GM19023 (cell line): Measurements from ENCODE around the gene MKNK2.

Experiments
- ATAC-seq: cut with Tn5 transposase; IDR thresholded peaks from one replicate; pipeline ENCODE4 v1.9.1; 2021; ENCODE audit warnings: mild to moderate bottlenecking, moderate library complexity; ENCODE audit not compliant: unreplicated experiment

MKNK2 gene

GRCh38 chr19:2033115-2033824, 17.8 kb downstream of the MKNK2 start:
- no peak for ATAC-seq

DNA sequence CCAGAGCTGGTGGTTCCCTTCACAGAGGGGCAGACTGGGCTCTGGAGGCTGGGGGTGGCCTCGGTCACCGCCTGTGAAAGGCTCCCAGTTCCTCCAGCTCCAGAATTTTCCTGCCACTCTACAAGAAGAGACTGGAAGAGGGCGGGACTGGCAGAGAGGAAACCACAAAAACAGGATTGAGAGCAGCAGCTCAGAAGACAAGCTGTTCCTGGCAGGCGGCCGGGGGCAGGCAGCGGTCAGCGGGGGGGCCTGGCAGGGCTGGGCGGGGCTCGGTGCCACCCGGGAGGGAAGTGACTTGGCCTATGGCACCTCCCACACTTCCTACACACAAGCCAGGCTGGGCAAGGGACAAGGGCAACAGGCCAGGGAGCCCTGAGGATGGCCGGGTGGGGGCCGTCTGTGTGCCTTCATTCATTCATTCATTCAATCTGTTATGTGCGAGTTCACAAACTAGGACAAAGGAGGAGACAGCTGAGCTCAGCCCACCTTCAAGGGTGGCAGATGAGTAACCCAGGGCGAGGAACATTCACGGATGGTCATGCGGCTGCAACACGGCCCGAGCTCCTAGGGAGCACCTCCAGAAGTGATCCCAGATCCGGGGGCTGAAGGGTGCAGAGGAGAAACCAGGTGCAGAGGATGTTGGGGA, 18.6 kb downstream of the MKNK2 start:
- ATAC-seq: no peak

DNA sequence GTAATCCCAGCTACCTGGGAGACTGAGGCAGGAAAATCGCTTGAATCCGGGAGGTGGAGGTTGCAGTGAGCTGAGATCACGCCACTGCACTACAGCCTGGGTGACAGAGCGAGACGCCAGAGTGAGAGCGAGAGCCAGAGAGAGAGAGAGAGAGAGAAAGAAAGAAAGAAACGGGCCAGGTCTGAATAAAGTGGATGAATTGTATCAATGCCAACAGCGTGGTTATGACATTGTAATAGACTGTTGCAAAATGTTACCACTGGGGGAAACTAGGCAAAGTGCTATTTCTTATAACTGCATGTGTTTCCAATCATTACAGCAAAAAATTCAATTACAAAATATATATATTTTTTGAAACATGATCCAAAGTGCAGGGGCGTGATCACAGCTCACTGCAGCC, 23.7 kb downstream of the MKNK2 start:
- no peak for ATAC-seq

DNA sequence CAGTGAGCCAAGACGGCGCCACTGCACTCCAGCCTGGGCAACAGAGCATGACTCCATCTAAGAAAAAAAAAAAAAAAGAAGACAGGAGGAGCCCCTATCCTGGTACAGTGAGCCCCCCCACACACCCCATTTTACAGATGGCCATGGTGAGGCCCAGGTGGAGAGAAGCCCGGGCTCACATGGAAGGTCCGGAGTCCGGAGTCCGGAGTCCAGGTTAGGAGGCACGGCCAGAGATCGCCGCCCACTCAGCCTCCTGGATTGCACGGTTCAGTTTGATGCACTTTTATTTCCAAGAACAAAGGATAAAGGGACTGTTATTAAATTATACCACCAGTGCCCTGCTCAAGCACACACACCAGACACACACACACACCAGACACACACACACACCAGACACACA, 24.3 kb downstream of the MKNK2 start:
- ATAC-seq: no peak

DNA sequence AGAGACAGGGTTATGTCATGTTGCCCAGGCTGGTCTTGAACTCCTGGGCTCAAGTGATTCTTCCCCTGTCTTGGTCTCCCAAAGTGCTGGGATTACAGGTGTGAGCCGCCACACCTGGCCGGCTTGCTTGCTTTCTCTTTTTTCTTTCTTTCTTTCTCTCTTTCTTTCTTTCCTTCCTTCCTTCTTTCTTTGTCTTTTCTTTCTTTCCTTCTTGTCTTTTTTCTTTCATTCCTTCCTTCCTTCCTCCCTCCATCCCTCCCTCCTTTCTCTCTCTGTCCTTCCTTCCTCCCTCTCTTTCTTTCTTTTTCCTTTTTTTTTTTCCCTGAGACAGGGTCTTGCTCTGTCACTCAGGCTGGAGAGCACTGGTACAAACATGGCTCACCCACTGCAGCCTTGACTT, 28.8 kb downstream of the MKNK2 start:
- ATAC-seq: no peak

DNA sequence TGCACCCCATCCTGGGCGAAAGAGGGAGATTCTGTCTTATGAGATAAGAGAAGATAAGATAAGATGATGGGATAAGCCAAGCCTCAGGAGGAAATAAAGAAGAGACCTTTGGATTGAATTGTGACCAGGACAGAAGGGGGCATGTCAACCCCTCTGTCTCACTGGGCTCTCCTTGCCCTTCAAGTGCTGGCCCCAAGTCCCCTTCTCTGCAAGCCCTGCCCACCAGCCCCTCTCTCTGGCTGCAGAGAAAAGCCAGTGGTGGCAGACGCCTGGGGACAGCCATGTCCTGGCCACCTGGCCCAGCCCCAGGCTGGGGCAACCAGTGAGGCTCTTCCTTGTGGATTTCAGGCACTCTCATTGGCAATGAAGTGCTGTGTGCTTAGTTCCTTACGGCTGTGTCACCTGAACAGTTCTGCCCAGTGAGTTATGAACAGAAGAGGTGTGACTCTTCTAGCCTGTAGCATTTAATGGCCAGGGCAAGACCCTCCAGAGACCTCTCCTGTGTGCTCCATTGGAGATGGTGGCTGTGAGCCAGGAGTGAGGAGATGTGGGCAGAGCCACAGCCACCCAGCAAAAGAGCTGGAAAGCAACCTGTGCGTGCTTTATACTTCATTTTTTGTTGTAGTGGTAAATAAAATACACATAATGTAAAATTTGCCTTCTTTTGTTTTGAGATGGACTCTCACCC, 29.4 kb downstream of the MKNK2 start:
- no peak for ATAC-seq

DNA sequence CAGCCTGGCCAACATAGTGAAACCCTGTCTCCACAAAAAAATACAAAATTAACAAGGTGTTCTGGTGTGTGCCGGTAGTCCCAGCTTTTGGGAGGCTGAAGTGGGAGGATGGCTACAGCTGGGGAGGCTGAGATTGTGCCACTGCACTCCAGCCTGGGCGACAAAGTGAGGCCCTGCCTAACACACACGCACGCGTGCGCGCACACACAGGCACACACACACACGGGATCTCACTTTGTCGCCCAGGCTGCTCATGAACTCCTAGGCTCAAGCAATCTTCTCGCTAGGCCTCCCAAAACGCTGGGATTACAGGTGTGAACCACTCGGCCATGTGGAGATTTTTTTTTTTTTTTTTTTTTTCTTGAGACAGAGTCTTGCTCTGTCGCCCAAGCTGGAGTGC, 32.3 kb downstream of the MKNK2 start:
- ATAC-seq: no peak

DNA sequence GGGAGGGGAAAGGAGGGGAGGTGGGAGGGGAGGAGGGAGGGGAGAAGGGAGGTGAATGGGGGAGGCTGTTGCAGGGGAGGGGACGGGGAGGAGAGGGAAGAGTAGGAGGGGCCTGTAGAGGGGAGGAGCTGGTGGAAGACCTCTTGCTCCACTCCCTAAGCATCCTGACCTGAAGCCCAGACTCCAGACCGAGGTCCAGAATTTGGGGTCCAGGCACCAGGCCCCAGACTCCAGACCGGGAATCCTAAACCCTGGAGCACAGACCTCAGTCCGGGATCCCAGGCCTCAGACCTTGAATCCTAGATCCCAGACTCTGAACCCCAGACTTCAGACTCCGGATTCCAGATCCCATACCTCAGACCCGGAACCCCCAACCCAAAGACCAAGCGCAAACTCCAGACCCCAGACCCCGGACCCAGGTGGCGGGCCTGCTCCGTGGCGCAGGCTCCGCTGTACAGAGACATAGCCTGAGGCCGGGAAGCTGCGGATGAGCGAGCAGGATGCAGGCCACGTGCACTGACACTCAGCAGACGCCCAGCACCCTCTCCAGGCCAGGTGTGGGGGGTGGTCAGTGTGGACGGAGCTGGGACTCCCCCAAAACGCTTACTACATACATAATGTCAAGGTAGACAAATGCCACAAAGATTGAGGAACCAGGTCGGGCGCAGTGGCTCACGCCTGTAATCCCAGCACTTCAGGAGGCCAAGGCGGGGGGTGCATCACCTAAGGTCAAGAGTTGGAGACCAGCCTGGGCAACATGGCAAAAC, 34.8 kb downstream of the MKNK2 start:
- no peak for ATAC-seq

- ATAC-seq: no peak
Measured at GRCh38 chr19:2015608-2015950, 35.5 kb downstream of the MKNK2 start, which contains the start of gene BTBD2. TSS of gene BTBD2 (minus strand) at chr19:2015714. CDS start at chr19:2015703, 11 bp downstream.

DNA sequence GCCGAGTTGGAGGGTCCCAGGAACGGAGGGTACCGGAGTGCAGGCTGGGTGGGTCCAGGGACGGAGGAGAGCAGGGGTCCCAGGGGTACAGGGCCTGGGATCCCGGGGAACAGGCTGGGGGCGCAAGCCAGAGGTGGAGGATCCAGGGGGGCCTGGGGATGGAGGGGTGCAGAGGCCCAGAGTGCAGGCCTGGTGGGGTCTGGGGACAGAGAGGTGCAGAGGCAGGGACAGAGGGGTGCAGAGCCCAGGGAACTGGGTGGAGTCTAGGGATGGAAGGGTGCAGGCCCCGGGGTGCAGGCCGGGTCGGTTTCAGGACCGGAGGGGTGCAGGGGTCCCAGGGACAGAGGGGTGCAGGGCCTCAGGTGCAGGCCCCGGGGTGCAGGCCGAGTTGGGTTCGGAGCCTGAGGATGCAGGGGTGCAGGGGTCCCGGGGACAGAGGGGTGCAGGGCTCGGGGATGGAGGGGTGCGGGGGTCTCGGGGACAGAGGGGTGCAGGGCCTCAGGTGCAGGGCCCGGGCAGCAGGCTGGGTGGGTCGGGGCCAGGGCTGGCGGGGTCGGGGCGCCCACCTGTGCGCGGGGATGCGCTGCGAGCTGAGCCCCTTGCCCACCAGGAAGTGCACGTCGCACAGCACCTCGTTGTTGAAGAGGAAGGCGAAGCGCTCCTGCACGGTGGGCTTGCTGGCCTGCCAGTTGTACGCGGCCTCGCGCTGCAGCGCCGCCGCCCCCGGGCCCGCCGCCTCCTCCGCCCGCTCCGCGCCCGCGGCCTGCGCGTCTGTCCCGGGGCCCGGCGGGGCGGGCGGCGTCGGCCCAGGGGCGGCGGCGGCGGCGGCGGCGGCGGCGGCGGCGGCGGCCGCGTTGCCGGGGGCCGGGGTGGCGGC, 36.1 kb downstream of the MKNK2 start:
- no peak for ATAC-seq

- ATAC-seq: no peak
Measured at GRCh38 chr19:2014131-2014571, 36.9 kb downstream of the MKNK2 start.

DNA sequence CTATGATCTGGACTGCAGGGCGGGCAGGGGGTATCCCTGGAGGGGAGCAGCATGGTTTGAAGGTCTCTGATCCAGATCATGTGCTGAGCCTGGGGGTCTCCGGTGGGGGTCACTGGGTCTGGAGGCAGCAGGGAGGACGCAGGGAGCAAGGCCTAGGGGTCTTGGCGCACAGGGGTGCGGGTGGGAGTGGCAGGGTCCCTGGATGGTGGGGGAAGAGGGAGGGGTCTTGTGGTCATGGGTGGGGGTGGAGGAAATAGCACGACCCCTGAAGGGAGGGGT, 37.4 kb downstream of the MKNK2 start:
- no peak for ATAC-seq

DNA sequence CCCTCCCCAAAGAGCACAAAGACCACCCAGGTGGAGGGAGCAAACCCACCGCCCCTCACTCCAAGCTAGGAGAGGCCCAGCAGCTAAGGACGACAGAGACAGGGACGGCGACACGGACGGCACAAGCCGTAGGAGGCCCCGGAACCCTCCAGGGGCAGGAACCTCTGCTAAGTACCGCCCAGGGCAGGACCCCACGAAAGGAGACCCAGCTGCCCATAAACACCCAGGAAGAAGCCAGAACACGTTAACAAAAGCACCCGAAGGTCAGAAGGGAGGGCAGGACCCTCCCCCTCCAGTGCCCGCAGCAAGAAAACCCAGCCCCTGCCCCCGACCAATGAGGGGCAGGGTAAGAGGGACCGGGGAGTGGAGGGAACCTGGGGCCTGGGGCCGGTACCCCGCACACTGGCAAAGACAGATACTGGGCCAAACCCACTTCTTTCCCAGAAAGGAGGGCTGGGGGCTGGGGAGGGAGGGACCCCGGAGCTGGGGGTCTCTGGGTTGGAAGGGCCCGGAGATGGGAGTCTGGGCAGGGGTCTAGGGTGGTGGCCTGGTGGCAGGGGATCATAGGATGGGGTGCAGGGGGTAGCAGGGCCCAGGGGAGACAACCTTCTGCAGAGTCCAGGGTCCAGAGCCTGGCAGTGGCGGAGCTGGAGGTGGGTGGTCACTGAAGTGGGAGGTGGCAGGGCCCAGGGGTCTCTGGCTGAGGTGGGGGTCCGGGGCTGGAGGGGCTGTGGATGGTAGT, 37.9 kb downstream of the MKNK2 start:
- no peak for ATAC-seq

DNA sequence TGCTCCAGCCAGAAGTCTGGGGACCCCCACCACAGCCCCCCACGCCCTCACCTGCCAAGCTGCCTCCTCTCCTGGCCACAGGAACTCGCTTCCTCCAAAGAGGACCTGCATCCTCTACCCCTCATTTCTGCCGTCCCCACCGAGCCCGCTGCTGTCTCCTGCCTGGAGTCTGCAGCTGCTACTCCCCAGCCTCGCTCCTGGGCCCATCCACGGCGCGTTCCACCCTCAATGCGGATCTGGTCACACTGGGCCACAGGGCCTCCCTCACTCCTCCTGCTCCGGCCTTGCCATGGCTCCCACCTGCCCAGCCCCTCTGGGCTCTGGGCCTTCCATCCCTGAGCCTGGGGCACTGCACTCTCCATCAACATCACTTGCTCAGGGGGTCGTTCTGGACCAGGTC, 39.9 kb downstream of the MKNK2 start:
- ATAC-seq: no peak

- ATAC-seq: no peak
Measured at GRCh38 chr19:2010135-2010668, 40.8 kb downstream of the MKNK2 start.

GRCh38 chr19:2003874-2004273, 47.2 kb downstream of the MKNK2 start:
- no peak for ATAC-seq

DNA sequence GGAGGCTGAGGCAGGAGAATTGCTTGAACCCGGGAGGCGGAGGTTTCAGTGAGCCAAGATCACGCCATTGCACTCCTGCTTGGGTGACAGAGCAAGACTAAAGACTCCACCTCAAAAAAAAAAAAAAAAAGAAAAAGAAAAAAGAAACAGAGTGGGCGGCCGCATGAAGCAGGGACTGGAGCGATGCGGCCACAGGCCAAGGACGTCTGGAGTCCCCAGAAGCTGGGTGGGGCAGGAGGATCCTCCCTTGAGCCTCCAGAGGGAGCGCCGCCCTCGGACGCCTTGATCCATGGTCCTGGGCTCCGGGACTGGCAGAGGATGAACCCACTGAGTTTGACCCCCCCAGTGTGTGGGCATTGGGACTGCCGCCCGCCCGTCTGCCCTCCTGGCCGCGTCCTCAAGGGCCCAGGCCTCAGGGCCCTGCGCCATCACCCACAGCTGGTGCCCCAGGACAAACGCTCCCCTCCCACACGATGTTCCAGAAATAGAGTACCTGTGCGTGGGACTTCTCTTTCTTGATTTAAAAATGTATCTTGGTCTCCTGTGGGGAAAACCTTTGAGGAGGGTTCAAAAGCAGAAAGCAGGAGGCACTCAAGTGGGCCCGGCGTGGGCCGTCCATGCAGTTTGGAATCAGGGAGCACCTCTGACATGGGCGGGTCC, 51.1 kb downstream of the MKNK2 start:
- ATAC-seq: no peak

DNA sequence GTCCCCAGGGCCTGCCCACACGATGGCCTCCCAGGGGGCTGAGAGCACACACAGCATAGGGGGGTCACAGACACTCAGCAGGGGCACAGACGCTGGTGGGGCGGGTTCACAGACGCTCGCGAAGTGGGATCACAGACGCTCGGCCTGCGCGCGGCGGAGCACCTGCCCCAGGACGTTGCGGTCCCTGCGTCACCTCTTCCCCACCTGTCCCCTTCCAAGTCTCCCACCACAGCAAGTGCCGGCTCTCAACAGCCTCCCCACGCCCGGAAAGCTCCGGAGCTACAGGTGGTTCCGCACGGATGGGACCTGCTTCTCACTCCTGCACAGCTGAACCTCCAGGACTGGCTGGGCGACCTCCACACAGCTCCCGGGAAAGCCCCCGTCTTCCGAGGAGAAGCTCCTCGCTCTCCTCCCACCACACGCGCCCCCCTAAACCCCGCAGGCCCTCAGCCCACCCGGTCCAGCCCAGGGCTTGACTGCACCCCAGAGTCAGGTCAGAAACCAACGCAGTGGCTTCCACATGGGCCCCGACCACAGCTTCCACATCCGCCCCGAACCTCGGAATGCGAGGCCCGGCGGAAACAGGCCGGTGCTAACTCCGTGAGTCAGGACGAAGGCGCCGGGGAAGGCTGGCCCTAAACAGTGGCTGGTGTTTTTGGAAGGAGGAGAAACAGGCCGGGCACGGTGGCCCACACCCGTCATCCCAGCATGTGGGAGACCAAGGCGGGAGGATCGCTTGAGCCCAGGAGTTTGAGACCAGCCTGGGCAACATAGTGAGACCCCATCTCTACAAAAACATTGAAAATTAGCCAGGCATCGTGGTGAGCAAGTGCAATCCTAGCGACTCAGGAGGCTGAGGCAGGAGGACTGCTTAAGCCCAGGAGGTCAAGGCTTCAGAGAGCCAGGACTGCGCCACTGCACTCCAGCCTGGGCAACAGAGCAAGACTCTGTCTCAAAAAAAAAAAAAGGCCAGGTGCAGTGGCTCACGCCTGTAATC, 52.0 kb downstream of the MKNK2 start:
- no peak for ATAC-seq
